ENCODE results near the gene PDE4D.

PDE4D gene

GRCh38 chr5:59629561-59629960 lies 264.0 kb downstream of the PDE4D start:
- no peak for TF ChIP-seq TAF1 (IDR thresholded peaks at IDR 0.05; ENCODE audit: borderline replicate concordance, insufficient read depth, low read length)
- TF ChIP-seq SIN3A (IDR thresholded peaks at IDR 0.05; ENCODE audit: borderline replicate concordance, insufficient read depth, low read length), result no peak
- no peak for TF ChIP-seq REST (IDR thresholded peaks at IDR 0.05; ENCODE audit: insufficient read depth in 1 of 2, low read depth in 2 of 2, low read length in 2 of 2)

GRCh38 chr5:59628062-59628828 lies 265.3 kb downstream of the PDE4D start:
- TF ChIP-seq REST (IDR thresholded peaks at IDR 0.05; ENCODE audit: insufficient read depth in 1 of 2, low read depth in 2 of 2, low read length in 2 of 2) (no peak), SIN3A (IDR thresholded peaks at IDR 0.05; ENCODE audit: borderline replicate concordance, insufficient read depth, low read length) (no peak), TAF1 (IDR thresholded peaks at IDR 0.05; ENCODE audit: borderline replicate concordance, insufficient read depth, low read length) (no peak), FOXP2 (optimal IDR thresholded peaks at IDR 0.05; ENCODE audit: borderline replicate concordance, extremely low read depth, extremely low read length, insufficient read depth) (no peak), POLR2AphosphoS5 (IDR thresholded peaks at IDR 0.05; ENCODE audit: low read depth, low read length) (no peak)

- TF ChIP-seq REST (IDR thresholded peaks at IDR 0.05; ENCODE audit: insufficient read depth in 1 of 2, low read depth in 2 of 2, low read length in 2 of 2), result no peak
Measured at GRCh38 chr5:59624898-59625297, 268.6 kb downstream of the PDE4D start.

GRCh38 chr5:59622848-59623247 lies 270.7 kb downstream of the PDE4D start:
- TF ChIP-seq SIN3A (IDR thresholded peaks at IDR 0.05; ENCODE audit: borderline replicate concordance, insufficient read depth, low read length), result no peak
- TF ChIP-seq POLR2AphosphoS5 (IDR thresholded peaks at IDR 0.05; ENCODE audit: low read depth, low read length), result no peak
- no peak for TF ChIP-seq TAF1 (IDR thresholded peaks at IDR 0.05; ENCODE audit: borderline replicate concordance, insufficient read depth, low read length)
- TF ChIP-seq REST (IDR thresholded peaks at IDR 0.05; ENCODE audit: insufficient read depth in 1 of 2, low read depth in 2 of 2, low read length in 2 of 2), result no peak

- TF ChIP-seq REST (IDR thresholded peaks at IDR 0.05; ENCODE audit: insufficient read depth in 1 of 2, low read depth in 2 of 2, low read length in 2 of 2) (no peak), FOXP2 (optimal IDR thresholded peaks at IDR 0.05; ENCODE audit: borderline replicate concordance, extremely low read depth, extremely low read length, insufficient read depth) (no peak), SIN3A (IDR thresholded peaks at IDR 0.05; ENCODE audit: borderline replicate concordance, insufficient read depth, low read length) (no peak), TAF1 (IDR thresholded peaks at IDR 0.05; ENCODE audit: borderline replicate concordance, insufficient read depth, low read length) (no peak), POLR2AphosphoS5 (IDR thresholded peaks at IDR 0.05; ENCODE audit: low read depth, low read length) (no peak)
Measured at GRCh38 chr5:59621477-59621876, 272.0 kb downstream of the PDE4D start.
